Measurements from ENCODE around the gene NFATC2.

NFATC2 gene

DNA sequence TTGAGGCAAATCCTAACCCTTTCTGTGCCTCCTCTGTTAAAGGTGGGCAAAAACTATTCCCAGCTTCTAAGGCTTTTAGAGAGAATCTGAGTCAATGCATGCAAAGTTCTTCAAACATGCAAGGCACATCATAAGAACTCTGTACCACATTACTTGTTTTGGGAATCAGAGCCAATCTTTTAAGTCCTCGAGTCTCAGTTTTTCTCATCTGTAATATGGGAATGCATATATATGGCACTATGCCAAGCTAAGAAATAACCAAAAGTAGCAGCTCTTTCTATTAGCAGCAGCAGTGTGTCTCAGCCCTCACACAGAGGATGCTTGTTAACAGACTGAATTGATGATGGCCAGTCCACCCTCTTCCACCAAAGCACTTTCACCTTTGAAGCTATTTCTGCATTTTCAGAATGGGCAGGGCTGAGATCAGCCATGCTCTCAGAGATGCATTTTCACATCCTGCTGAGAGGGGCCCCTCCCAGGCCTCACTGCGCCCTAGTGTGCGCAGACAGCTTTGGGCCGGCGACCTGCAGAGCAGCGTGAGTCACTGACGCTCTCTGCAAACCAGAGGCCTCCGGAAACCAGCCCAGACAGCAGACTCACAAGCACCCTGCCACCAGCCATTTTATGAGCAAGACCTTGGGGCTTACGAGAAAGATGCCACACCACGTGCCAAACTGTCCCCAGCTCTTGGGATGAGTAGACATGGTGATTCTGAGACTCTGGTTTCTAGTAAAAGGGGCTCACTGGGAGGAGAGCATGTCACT is 138.0 kb downstream of the NFATC2 start:
- DNase-seq: peak; percentile 69 to 86

DNA sequence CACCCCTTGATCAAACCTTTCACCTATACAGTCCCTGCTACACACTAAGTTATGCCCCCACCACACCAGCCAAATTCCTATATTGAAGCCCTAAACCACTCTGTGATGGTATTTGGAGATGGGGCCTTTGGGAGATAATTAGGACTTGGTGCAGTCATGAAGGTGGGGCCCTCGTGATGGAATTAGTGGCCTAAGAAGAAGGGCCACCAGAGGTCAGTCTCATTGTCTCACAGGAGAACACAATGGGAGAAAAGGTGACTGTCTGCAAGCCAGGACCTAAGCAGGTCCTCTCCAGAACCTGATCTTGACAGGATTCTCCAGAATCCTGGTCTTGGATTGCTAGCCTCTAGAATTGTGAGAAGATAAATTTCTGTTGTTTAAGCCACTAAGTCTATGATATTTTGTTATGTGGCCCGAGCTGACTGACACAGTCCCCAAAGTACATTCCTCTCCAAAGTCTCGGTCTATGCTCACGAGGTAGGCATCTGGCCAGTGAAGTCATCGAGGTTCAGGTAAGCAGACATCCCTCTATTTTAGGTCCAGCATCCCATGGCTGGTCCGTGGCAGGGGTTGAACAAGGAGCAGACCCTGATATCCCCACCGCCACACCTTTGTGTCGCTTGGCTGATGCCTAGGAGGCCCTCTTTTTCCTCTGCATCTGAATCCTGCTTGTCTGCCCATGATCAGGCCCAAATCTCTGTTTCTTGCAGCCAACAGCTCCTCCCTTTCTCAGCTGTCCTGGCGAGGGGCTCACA is 138.9 kb downstream of the NFATC2 start:
- DNase-seq: no peak

DNA sequence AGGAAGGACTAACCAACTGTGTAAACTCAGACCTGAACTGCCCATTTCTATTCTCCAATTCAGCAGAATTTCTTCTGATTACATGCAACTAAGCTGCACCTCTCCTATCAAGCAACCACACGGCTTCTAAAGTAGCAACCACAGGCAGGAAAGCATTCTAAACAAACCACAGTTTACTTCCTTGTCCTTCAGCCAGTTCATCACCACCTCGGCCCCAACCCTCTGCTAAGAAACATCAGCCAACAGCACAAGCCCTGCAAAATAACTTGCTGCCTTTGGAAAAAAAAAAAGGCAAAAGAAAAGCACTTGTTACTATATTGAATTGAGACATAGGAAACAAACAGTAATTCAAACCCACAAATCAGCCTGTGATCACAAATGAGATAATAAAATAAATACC is 140.3 kb downstream of the NFATC2 start:
- DNase-seq: peak in 1 of 2 experiments; percentile 31

DNA sequence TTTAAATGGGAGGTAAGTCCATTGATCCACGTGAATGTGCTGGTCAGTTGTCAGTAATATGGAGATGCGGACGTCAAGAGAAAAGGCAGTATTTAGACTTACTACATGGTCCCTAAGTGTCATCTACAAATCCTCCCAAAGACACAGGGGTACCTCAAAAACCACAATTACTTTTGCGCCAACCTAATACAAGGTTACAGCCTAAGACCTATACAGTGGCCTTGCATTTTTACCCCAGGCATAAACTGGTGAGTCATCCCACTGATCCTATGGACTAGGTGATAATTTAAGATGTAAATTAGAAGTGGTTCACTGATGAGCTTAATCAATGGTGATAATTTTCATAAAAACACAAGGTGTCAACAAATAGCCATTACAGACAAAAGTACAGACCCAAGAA is 141.0 kb downstream of the NFATC2 start:
- DNase-seq: no peak

DNA sequence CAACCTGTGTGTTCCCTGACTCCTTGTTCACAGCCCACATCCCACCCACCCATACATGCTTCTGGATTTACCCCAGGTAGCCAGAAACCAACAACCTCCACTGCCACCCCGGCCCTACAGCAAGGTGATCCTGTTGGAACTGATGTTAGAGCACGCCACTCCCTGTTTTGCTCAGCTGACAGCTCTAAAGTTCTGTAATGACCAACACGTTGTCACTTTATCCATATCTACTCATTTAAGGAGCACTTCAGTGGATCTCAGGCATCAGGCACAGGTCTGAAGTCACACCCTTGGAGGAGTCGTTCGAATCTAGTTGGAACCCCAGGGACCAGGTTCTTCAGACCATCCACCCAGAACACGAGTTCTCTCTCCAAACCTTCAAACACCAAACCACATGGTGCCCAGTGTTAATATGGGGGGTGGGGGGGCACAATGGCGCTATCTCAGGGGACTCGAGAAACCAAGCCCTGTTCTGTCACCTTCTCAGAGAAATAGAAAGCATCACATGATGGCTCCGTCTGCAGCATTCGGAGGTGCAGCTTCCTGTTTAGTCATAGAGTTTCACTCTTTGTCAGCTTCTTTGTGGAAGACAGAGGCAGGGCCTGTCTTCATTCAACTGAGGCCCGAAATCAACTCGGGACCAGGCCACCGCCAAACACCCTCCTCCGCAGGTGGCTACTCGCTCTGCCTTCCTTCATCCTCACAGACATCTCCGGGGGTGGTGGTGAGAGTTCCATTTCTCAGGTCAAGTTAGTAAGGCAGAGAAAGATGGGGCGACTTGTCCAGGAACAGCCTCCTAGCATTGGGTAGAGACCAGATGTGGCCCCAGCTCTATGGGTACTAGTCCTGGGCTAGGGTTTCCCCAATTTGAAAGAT is 142.2 kb downstream of the NFATC2 start:
- peak; percentile 55 to 77 for DNase-seq

DNA sequence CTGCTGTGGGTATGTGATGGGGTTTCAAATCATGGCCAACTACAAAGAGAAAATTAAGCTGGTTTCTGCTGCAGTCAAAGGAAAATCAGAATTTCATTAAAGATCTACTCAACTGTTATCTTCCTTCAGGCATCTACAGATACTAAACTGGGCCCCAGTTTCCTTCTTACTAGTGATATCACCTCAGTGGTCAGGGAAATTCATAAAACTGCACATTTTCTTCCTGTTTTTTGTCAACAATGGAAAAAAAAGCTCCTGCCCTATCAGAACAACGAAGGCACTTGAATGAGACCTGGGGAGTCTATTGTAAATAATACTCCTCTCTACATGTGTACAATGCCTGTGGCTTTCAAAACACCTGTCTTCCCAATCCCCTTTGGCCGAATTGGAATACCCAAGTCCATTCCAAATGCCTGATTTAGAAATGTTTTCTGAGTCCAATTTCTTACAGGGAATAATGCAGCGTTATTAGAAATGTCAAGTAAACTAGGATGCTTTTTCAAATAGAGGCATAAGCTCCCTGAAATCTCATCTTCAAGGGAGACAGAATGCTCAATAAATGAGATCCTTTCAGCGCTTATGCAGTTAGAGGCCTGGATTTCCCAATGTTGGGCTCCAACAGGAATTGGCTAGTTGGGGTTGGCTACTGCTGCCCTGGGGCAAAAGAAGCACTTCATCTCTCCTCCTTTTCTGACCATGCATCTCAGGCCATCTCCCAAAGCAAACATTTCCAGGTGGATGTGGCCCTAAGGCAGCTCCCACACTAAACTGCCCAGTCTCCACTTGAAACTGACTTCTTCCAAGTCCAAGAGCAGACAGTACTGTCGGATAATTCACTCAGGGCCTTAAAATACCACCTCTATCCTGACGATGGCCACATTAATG is 143.3 kb downstream of the NFATC2 start:
- DNase-seq: no peak

DNA sequence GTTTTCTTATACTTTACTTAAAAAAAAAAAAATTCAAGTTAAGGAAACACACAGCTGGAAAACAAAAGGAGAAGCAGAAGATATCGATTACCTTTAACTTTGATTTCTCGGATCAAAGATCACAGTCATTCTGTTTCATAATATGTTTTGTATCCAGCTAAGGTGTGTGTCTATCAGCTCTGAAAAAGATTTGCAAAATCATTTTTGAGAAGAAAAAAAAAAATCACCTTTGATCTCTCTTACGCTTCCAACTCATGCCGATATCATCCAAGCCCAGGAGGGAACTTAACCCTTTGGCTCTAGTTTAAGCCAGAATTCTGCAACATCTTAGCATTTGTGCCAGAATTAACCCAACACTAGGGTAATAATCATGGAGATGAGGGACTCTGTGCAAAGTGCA is 144.0 kb downstream of the NFATC2 start:
- DNase-seq: no peak

DNA sequence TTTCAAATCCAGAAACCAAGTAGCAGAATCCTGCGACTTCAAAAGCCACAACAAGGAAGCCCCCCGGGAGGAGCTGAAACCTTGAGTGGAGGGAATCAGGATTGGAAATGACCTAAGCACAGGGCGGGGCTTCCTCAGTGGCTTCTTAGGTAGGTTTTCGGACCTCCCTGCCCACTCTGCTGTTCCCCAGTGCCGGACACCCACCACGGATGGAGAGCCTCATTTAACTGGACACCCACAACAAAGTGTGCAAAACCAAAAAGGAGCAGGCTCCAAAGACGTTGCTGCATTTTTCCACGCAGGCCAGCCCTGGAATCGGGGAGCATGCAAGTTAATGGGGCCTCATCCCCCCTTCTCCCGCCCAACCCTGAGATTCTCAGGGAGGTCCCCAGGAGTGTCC is 144.4 kb downstream of the NFATC2 start:
- DNase-seq: no peak

DNA sequence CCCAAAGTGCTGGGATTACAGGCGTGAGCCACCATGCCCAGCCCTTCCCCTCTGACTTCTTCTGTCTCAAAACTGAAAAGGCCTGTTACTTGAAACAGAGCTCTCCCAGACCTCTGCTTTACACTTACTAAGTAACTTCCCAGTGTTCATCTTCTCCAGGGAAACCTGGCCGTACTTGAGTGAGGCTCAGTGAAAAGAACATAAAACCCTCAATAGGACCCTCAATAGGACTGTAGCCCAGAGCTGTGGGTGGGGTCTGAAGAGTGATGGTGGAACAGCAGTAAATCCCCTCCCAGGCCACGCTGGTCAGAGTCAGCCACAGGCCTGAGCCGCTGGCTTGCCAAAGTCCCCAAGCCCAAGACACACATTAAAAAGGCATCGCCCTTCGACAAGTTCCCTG is 145.4 kb downstream of the NFATC2 start:
- no peak for DNase-seq

DNA sequence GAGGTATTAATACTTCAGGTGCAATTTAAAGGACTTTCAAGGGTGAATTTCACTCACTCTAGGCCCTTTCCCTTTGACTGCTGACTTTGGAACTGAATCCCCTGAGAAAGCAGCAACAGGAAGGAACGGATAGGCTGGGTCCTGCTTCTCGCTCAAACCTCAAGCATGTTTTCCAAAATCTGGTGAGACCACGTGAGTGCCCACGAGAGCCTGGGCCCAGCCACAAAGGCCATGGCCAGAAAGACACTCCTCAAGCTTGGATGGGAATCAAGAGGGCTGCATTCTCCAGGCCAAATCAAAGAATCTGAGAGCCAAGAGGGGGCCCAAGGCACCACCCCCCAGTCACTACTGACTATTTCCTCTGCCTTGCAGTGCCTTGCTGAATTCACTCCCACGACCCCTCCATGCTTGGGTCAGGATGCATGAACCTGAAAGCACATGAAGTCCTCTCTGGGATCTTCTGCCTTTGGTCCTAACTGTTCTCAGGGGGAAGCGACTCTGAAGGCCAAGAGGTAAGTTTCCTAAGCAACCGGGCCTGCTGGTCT is 146.1 kb downstream of the NFATC2 start:
- DNase-seq: no peak

DNA sequence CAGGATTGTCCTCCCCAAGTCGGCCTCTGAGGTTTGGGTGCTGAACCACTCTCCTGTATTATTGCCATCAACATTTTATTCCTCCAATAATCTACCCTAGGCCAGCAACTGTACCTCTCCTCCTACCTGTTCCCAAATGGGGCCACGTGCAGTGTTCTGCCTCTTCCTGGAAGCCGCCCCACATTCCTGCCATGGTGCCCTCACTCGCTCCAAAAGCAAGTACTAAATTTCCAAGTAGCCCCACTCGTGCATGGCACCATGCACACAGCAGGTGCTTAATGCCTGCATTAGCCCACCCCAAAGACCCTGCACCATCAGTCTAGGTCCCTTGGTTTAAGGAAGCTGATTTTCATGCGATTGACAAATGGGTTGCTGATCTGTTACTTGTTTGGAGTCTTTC is 147.8 kb downstream of the NFATC2 start:
- no peak for DNase-seq

DNA sequence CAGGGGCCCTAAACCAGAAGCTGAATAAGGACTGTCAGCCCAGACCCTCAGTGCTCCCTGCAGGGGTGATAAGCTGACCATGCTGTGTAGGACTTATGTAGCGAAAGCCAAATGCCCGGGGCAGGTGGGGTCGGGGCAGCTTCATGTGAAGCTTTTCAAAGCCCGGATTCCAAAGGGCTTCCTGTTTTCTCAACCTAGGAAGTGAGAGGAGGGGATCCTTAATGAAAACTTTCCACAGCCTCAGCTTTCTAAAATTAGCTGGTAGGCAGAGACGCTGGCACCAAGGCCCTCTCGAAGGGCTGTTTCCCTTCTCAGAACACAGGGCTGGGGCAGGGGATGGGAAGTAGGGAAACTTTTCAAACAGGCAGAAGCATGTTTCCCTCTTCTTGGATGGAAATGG is 148.9 kb downstream of the NFATC2 start:
- DNase-seq: no peak

DNA sequence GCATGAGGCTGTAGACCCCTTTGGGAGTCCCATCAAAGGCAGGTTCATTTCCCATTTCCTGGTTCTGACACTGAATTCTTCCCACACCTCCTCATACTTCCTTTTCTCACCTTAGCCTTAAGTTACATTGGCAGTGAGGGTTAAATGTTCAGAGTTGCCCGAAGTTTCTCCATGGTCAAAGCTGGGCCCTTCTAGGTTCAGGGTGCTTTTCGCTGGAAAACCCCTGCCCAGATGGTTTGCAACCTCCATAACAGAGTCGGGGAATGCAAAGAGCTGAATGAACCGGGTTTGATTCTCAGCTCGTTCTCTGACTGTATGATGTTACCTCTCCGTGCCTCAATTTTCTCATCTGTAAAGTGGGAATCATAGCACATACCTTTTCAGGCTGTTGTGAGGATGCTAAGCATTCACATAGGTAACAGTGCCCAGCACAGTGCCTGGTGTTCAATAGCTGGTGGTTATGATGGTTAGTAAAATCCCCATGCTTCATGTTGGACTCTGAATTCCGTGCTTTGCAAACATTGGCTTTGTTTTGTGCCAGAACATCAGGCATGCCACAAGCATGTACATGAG is 149.8 kb downstream of the NFATC2 start:
- no peak for DNase-seq

DNA sequence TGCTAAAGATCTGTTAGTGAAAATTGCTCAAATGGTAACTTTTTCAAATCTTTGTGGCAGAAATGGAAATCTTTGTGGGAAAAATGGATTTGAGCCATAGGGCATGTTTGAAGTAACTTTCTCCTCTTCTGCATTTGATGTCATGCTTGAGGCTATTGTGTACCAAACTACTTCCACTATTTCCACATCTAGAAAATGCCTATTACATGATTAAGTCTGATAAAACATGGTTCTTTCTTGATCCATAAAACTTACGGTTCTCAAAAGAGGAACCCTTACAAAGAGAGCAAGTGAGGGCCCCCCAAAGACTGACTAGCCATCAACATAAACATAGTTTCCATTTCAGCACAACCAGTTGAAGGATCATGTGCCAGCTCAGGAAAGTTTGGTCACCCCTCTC is 150.6 kb downstream of the NFATC2 start:
- no peak for DNase-seq

DNA sequence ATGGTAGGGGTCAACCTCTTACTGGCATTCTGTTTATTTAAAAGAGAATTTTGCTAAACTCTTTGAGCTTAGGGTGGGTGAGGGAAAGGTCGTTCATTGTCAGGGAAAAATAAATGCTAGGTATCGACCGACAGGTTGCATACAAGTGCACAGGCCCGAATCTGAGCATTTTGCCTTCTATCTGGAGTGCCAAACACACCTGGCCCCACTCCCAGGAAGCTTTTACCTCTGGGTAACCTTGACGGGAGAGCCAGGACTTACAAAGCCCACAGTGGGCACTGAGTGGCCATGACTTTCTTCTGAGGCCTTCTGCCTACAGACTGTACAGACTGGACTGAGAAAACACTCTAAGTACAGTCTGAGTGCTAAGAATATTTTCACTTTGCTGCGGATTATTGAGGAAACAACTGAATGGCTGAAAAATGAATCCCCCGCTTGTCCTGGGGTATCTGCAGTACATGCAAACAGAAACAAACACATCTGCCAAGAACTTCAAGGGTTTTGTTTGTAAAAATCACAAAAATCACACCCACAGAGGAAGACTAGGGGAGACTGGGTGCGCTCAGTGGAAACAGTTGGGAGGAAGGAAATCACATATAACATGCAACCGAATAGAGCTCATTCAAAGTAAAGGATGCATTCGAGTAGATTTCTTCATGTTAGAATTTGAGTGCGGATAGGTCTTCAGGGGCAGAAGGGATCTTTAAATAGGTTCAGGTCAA is 152.8 kb downstream of the NFATC2 start:
- DNase-seq: no peak

DNA sequence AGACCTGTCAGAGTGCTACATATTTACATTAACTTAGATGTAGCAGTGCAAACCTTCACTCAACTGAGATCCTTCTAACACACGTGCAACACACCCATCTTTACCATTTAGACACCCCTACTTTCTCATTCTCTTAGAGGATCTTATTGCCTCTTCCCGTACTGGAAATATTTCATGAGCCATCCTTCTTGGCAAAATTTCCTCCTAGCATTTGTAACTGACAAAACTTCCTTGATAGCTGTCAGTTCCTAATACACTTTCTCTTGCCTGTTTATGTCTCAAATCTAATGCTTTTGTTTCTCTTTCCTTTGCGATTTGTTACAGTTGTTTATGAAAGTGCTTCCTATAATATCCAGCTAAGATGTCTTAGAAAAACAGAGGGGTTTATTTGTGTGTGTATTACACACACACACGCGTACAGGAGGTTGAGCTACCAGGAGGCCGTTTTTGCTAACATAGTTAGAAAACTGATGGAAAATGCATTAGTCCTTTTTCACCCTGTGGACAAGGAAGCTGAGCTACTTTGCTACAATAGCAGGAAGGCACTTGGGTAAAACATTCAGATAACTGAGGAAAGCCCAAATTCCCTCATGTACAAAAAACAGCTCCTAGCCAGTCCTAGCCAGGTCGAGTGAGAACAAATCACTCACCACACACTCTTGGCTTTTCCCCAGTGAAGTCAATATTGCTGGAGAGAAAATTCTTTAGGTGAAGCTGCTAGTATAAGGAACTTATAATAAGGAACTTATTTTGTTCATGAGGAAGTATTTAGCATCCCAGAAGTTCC is 153.6 kb downstream of the NFATC2 start:
- DNase-seq: no peak

DNA sequence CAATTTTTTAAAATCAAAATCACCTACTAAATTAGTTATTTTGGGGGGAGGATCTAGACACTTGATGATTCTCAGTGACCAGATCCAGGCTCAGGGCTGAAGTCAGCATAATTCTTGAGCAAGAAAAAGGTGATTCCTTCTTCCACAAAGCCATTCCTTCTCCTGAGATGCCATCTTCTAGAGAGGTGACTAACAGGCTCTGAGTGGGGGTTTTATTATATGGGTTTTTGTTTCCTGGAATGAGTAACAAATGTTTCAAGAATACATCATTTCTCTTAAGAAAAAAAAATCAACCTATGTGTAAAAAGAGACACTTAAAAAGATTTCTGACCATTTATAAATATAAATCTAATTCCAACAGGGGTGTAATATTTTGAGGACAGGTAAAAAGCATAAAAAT is 154.3 kb downstream of the NFATC2 start:
- no peak for DNase-seq

DNA sequence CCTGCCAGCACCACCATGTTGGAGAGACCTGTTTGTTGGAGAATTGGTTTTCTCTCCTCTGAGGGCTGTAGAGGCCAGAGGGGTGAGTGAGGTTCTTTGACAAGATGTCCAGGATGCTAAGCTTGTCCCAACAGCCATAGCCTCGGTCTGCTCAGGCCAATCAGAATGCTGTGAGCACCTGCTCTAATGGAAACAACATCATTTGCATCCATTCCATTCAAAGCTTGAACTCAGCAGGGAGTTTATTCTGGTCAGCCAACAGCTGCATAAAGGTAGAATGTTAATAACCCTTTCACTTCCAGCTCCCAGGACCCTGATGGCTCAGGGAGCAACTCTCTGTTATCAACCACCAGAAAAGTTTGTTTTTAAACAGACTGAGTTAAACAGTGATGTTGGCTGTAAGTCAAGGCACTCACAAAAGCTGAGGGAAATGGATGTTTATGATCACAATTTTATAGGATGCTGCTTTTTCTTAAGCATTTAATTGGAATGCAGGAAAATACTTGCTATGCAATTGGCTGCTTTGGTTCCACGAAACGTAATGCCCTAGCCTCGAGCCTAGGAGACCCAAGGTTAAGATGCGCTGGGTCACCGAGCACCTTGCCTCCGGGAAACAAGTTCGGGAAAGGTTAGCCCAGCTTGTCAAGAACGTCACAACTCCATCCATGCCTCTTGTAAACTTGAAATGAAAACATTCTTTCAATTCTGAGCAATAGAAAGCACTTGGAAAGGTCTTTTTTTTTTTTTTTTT is 155.2 kb downstream of the NFATC2 start:
- no peak for DNase-seq

DNA sequence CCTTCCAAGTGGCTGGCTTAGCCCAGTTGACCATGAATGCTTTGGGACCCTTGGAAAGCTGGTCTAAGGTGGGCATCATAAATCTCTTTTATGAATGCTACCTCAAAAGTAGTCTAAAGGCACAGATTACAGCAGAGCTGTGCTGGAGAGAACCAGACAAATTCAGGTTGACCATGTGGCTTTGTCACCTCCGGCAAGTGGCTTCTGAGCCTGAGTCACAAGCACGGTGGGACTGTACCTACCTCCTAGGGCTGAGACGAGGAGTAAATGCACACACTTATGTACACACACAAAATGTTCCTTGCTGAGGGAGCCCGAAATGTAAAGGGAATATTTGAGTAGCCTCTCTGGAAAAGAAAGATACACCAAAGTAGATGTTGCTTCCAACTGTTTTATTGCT is 155.9 kb downstream of the NFATC2 start:
- DNase-seq: no peak
